Urinary bladder (tissue), 4 donors: ENCODE measurements around the gene NXPE4. TPM values are rescaled to one million over a fixed set of nuclear protein-coding genes. Genes with fewer than 3 reads are reported as not detected.
"Not testable (repeated sequence)": the region's sequence is repeated elsewhere in the genome, so short reads cannot be mapped to it uniquely, and the experiment has no call there.

Experiments
- DNase-seq: peaks from one replicate; pipeline ENCODE4 v3.0.0-alpha.2; 2015; ENCODE audit errors: extremely low spot score
- H3K27ac ChIP-seq: one replicate; pipeline ENCODE4 v1.5.1; 2013; ENCODE audit warnings: low read depth, mild to moderate bottlenecking, moderate library complexity
- H3K36me3 ChIP-seq: one replicate; pipeline ENCODE4 v1.6.1; 2013; ENCODE audit warnings: mild to moderate bottlenecking, moderate library complexity; ENCODE audit not compliant: insufficient read depth
- H3K4me1 ChIP-seq: one replicate; pipeline ENCODE4 v1.6.1; 2013; ENCODE audit warnings: mild to moderate bottlenecking, moderate library complexity; ENCODE audit not compliant: insufficient read depth
- H3K4me3 ChIP-seq: one replicate; pipeline ENCODE4 v1.5.1; 2013; ENCODE audit warnings: low read depth, low read length
- WGBS: extraction: QIAGEN DNeasy Blood & Tissue Kit; methylation state at CpG from one replicate; pipeline ENCODE4 v1.1.7; 2013; 5-methylcytosine and 5-hydroxymethylcytosine counted together
- polyA plus RNA-seq: library from polyadenylated mRNA; stranded (reverse); fragments of 200-250 nt; gene quantifications from one replicate; pipeline ENCODE4 v1.2.3, GENCODE V29; 2013
- total RNA-seq: library from RNA; depleted of rRNA; stranded (reverse); fragments of >200 nt; gene quantifications from one replicate; pipeline ENCODE4 v1.2.3, GENCODE V29; 2014
- donor health status: healthy with polysubstance abuse.
- donor health status: healthy.

Gene NXPE4
- total RNA-seq (not detected), polyA plus RNA-seq (not detected)

DNA sequence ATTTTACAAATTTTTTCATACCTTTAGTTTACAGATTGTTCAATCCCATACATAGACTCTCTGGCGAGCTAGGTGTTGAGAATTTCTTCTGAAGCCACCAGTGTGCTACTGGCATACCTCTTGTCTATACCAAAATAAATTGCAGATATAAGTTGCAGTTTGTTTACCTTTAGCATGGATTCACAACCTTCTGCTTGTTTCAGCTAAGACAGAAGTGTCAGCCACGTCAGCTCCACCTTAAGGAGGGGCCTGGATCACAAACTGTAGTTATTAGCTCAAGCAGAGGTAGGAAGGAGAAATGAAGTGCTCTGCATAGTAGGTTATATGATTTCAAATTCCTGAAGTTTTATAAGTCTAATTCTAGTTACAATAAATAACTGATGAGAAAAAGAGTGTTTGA, at the start of gene NXPE4:
Gene NXPE4 (minus strand): TSS at position 216 of the 400 bp plus-strand sequence. CDS start 1,027 bp downstream, outside the sequence.
- WGBS, result 77% methylated on average over 2 of the region's 2 CpGs
- no peak within 1 kb of the TSS for H3K4me3 ChIP-seq
- no peak within 1 kb of the TSS for H3K27ac ChIP-seq
- DNase-seq, result no peak
- no peaks in the 10 kb centered on the region for H3K36me3 ChIP-seq
- H3K4me1 ChIP-seq, result no peaks in the 10 kb centered on the region

DNA sequence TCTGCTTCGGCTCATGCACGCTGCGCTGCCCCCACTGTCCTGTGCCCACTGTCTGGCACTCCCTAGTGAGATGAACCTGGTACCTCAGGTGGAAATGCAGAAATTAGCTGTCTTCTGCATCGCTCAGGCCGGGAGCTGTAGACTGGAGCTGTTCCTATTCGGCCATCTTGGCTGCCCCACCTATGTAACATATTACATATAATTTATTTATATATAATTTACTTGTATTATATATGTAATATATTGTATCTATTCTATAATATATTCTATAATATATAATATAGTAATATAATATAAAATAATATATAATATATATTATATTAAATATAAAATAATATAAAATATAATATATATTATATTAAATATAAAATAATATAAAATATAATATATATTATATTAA, 43.9 kb upstream of the NXPE4 start:
- WGBS, result 97% methylated on average over 6 of the region's 6 CpGs
- H3K36me3 ChIP-seq, H3K4me1 ChIP-seq, H3K4me3 ChIP-seq, DNase-seq, H3K27ac ChIP-seq: not testable (repeated sequence)

DNA sequence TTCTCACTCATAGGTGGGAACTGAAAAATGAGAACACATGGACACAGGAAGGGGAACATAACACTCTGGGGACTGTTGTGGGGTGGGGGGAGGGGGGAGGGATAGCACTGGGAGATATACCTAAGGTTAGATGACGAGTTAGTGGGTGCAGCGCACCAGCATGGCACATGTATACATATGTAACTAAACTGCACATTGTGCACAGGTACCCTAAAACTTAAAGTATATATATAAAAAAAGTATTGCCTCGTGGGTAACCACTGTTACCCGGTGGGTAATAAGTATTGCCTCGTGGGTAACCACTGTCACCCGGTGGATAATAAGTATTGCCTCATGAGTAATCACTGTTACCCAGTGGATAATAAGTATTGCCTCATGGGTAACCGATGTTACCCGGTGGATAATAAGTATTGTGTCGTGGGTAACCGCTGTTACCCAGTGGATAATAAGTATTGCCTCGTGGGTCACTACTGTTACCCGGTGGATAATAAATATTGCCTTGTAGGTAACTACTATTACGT, 35.9 kb upstream of the NXPE4 start:
- 97% methylated on average over 13 of the region's 13 CpGs for WGBS
- not testable (repeated sequence) for H3K4me1 ChIP-seq, H3K27ac ChIP-seq, DNase-seq, H3K4me3 ChIP-seq, H3K36me3 ChIP-seq

DNA sequence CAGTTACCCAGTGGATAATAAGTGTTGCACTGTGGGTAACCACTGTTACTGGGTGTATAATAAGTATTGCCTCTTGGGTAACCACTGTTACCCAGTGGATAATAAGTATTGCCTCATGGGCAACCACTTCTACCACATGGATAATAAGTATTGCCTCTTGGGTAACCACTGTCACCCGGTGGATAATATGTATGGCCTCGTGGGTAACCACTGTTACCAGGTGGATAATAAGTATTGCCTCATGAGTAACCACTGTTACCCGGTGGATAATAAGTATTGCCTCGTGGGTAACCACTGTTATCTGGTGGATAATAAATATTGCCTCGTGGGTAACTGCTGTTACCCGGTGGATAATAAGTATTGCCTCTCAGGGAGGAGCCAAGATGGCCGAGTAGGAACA, 29.7 kb upstream of the NXPE4 start:
- no peaks in the 10 kb centered on the region for H3K36me3 ChIP-seq
- 94% methylated on average over 7 of the region's 7 CpGs for WGBS
- DNase-seq, result no peak
- H3K4me3 ChIP-seq, result no peak overlapping the region
- H3K27ac ChIP-seq, result no peak overlapping the region
- no peaks in the 10 kb centered on the region for H3K4me1 ChIP-seq

DNA sequence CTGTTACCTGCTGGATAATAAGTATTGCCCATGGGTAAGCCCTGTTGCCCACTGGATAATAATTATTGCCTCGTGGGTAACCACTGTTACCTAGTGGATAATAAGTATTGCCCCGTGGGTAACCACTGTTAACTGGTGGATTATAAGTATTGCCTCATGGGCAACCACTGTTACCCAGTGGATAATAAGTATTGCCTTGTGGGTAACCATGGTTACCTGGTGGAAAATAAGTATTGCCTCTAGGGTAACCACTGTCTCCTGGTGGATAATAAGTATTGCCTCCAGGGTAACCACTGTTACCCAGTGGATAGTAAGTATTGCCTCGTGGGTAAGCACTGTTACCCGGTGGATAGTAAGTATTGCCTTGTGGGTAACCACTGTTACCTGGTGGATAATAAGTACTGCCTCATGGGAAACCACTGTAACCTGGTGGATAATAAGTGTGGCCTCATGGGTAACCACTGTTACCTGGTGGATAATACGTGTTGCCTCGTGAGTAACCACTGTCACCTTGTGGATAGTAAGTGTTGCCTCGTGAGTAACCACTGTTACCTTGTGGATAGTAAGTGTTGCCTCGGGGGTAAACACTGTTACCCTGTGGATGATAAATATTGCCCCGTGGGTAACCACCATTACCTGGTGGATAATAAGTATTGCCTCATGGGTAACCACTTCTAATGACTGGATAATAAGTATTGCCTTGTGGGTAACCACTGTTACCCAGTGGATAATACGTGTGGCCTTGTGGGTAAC, 29.0 kb upstream of the NXPE4 start:
- no peak overlapping the region for H3K4me3 ChIP-seq
- no peak overlapping the region for H3K27ac ChIP-seq
- DNase-seq, result no peak
- H3K36me3 ChIP-seq, result no peaks in the 10 kb centered on the region
- 83% methylated on average over 10 of the region's 10 CpGs for WGBS
- no peaks in the 10 kb centered on the region for H3K4me1 ChIP-seq

DNA sequence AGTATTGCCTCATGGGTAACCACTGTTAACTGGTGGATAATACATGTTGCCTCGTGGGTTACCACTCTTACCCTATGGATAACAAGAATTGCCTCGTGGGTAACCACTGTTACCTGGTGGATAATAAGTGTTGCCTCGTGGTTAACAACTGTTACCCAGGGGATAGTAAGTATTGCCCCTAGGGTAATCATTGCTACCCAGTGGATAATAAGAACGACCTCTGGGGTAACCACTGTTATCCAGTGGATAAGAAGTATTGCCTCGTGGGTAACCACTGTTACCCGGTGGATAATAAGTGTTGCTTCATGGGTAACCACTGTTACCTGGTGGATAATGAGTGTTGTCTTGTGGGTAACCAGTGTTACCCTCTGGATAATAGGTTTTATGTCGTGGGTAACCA, 28.1 kb upstream of the NXPE4 start:
- Histone ChIP-seq H3K27ac (no peak overlapping the region), H3K36me3 (no peaks in the 10 kb centered on the region), H3K4me3 (no peak overlapping the region), H3K4me1 (no peaks in the 10 kb centered on the region)
- DNase-seq, result no peak
- WGBS, result 79% methylated on average over 7 of the region's 7 CpGs

DNA sequence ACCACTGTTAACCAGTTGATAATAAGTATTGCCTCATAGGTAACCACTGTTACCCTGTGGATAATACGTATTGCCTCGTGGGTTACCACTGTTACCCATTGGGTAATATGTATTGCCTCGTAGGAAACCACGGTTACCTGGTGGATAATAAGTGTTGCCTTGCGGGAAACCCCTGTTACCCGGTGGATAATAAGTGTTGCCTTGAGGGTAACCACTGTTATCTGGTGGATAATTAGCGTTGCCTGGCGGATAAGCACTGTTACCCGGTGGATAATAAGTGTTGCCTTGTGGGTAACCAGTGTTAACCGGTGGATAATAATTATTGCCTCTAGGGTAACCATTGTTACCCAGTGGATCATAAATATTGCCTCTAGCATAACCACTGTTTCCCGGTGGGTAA, 27.3 kb upstream of the NXPE4 start:
- H3K36me3 ChIP-seq, result no peaks in the 10 kb centered on the region
- H3K4me1 ChIP-seq, result no peaks in the 10 kb centered on the region
- H3K27ac ChIP-seq, result no peak overlapping the region
- 96% methylated on average over 11 of the region's 11 CpGs for WGBS
- no peak overlapping the region for H3K4me3 ChIP-seq
- no peak for DNase-seq

DNA sequence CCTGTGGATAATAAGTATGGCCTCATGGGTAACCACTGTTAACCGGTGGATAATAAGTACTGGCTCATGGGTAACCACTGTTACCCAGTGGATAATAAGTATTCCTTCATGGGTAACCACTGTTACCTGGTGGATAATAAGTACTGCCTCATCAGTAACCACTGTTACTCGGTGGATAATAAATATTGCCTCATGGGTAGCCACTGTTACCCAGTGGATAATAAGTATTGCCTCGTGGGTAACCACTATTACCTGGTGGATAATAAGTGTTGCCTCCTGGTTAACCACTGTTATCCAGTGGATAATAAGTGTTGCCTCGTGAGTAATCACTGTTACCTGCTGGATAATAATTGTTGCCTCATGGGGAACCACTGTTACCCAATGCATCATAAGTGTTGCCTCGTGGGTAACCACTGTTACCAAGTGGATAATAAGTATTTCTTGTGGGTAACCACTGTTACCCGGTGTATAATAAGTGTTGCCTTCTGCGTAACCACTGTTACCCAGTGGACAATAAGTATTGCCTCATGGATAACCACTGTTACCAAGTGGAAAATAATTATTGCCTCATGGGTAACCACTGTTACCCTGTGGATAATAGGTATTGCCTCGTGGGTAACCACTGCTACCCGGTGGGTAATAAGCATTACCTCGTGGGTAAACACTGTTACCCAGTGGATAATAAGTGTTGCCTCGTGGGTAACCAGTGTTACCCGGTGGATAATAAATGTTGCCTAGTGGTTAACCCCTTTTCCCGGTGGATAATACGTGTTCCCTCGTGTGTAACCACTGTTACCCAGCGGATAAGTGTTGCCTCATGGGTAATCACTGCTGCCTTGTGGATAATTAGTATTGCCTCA, 26.6 kb upstream of the NXPE4 start:
- no peak for DNase-seq
- no peak overlapping the region for H3K27ac ChIP-seq
- no peaks in the 10 kb centered on the region for H3K4me1 ChIP-seq
- H3K36me3 ChIP-seq, result no peaks in the 10 kb centered on the region
- WGBS, result 92% methylated on average over 16 of the region's 16 CpGs
- no peak overlapping the region for H3K4me3 ChIP-seq

DNA sequence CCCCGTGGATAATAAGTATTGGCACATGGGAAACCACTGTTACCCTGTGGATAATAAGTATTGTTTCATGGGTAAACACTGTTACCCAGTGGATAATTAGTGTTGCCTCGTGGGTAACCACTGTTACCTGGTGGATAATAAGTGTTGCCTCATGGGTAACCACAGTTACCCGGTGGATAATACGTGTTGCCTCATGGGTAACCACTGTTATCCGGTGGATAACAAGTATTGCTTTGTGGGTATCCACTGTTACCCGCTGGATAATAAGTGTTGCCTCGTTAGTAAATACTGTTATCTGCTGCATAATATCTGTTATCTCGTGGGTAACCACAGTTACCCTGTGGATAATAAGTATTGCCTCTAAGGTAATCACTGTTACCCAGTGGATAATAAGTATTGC, 25.5 kb upstream of the NXPE4 start:
- H3K4me1 ChIP-seq, result no peaks in the 10 kb centered on the region
- no peak for DNase-seq
- no peaks in the 10 kb centered on the region for H3K36me3 ChIP-seq
- H3K27ac ChIP-seq, result no peak overlapping the region
- no peak overlapping the region for H3K4me3 ChIP-seq
- WGBS, result 91% methylated on average over 8 of the region's 8 CpGs

DNA sequence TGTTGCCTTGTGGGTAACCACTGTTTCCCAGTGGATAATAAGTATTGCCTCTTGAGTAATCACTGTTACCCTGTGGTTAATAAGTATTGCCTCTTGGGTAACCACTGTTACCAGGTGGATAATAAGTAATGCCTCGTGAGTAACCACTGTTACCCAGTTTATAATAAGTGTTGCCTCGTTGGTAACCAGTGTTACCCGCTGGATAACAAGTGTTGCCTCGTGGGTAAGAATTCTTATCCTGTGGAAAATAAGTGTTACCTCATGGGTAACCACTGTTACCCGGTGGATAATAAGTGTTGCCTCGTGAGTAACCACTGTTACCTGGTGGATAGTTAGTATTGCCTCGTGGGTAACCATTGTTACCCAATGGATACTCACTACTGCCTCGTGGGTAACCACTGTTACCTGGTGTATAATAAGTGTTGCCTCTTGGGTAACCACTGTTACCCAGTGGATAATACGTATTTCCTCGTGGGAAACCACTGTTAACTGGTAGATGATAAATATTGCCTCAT, 24.1 kb upstream of the NXPE4 start:
- H3K4me1 ChIP-seq, result no peaks in the 10 kb centered on the region

DNA sequence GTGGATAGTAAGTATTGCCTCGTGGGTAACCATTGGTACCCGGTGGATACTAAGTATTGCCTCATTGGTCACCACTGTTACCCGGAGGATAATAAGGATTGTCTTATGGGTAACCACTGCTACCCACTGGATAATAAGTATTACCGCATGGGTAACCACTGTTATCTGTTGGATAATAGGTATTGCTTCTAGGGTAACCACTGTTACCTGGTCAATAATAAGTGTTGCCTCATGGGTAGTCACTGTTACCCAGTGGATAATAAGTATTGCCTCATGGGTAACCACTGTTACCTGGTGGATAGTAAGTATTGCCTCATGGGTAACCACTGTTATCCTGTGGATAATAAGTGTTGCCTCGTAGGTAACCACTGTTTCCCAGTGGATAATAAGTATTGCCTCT, 22.6 kb upstream of the NXPE4 start:
- Histone ChIP-seq H3K4me3 (no peak overlapping the region), H3K27ac (no peak overlapping the region), H3K4me1 (no peaks in the 10 kb centered on the region), H3K36me3 (no peaks in the 10 kb centered on the region)
- no peak for DNase-seq
- WGBS, result 96% methylated on average over 5 of the region's 5 CpGs

More for the DNA sequence above, 24.1 kb upstream of the NXPE4 start:
- H3K27ac ChIP-seq, result no peak overlapping the region
- DNase-seq, result no peak
- WGBS, result 81% methylated on average over 10 of the region's 10 CpGs
- no peak overlapping the region for H3K4me3 ChIP-seq
- H3K36me3 ChIP-seq, result no peaks in the 10 kb centered on the region

DNA sequence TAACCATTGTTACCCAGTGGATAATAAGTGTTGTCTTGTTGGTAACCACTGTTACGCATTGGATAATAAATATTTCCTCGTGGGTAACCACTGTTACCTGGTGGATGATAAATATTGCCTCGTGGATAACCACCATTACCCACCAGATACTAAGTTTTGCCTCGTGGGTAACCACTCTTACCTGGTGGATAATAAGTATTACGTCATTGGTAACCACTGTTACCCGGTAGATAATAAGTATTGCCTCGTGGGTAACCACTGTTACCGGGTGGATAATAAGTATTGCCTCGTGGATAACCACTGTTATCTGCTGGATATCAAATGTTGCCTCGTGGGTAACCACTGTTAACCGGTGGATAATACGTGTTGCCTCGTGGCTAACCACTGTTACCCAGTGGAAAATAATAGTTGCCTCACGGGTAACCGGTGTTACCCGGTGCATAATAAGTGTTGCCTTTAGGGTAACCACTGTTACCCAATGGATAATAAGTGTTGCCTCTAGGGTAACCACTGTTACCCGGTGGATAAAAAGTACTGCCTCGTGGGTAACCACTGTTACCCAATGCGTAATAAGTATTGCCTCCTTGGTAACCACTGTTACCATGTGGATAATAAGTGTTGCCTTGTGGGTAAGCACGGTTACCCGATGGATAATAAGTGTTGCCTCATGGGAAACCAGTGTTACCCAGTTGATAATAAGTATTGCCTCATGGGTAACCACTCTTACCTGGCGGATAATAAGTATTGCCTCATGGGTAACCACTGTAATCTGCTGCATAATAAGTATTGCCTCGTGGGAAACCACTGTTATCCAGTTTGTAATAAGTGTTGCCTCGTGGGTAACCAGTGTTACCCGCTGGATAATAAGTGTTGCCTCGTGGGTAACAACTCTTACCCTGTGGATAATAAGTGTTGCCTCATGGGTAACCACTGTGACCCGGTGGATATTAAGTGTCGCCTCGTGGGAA, 21.9 kb upstream of the NXPE4 start:
- H3K27ac ChIP-seq, result no peak overlapping the region
- WGBS, result 92% methylated on average over 29 of the region's 29 CpGs
- no peak for DNase-seq
- H3K36me3 ChIP-seq, result no peaks in the 10 kb centered on the region
- no peak overlapping the region for H3K4me3 ChIP-seq
- no peaks in the 10 kb centered on the region for H3K4me1 ChIP-seq

DNA sequence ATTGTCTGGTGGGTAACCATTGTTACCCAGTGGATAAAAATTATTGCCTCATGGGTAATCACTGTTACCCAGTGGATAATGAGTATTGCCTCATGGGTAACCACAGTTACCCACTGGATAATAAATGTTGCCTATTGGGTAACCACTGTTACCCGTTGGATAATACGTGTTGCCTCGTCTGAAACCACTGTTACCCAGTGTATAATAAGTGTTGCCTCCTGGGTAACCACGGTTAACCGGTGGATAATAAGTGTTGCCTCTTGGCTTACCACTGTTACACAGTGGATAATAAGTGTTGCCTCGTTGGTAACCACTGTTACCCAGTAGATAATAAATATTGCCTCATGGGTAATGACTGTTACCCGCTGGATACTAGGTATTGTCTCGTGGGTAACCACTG, 20.9 kb upstream of the NXPE4 start:
- no peaks in the 10 kb centered on the region for H3K36me3 ChIP-seq
- H3K4me3 ChIP-seq, result no peak overlapping the region
- 93% methylated on average over 8 of the region's 8 CpGs for WGBS
- no peaks in the 10 kb centered on the region for H3K4me1 ChIP-seq
- DNase-seq, result no peak
- H3K27ac ChIP-seq, result no peak overlapping the region
